Right lobe of liver (tissue), 6 donors: Measurements from ENCODE around the gene B3GLCT. TPM values are rescaled to one million over a fixed set of nuclear protein-coding genes. Genes with fewer than 3 reads are reported as not detected.

Experiments used
- ATAC-seq, 4 donors: fragments of 200-7000 bp; cut with Tn5 transposase; one replicate each; pipeline ENCODE4 v1.9.1; 2020; ENCODE audit warnings: mild to moderate bottlenecking in 4 of 4, moderate library complexity in 4 of 4
- DNase-seq, 3 donors: peaks; one replicate each; pipeline ENCODE4 v3.0.0-alpha.2; 2020
- H3K27ac ChIP-seq, 3 donors: fragments of 200-600 bp; one replicate each; pipeline ENCODE4 v1.8.0; 2022
- H3K27me3 ChIP-seq, 2 donors: fragments of 200-600 bp; one replicate each; pipeline ENCODE4 v1.8.0; 2022
- H3K36me3 ChIP-seq, 4 donors: fragments of 200-600 bp; sonication (generic) in 1 of 4; one replicate each; pipeline versions ENCODE4 v1.5.1 to v1.8.0; 2017 to 2022; ENCODE audit warnings: control low read depth in 1 of 4
- H3K4me1 ChIP-seq, 4 donors: fragments of 200-600 bp; sonication (generic) in 1 of 4; one replicate each; pipeline versions ENCODE4 v1.5.1 to v1.8.0; 2017 to 2022; ENCODE audit warnings: control low read depth in 1 of 4
- H3K4me3 ChIP-seq, 3 donors: fragments of 200-600 bp; one replicate each; pipeline ENCODE4 v1.8.0; 2022
- H3K9me3 ChIP-seq, 4 donors: fragments of 200-600 bp; sonication (generic) in 1 of 4; one replicate each; pipeline versions ENCODE4 v1.5.1 to v1.8.0; 2017 to 2022; ENCODE audit warnings: control low read depth in 1 of 4
- CTCF ChIP-seq, 4 donors: fragments of 200-600 bp in 3 of 4; fragments of 450-650 bp in 1 of 4; IDR thresholded peaks; one replicate each; pipeline versions ENCODE4 v1.5.1 to v1.8.0; 2016 to 2022; ENCODE audit warnings: antibody characterized with exemption in 4 of 4, mild to moderate bottlenecking in 2 of 4
- POLR2A ChIP-seq: fragments of 450-650 bp; IDR thresholded peaks from one replicate; pipeline ENCODE4 v1.6.1; 2017; ENCODE audit warnings: antibody characterized with exemption, mild to moderate bottlenecking
- WGBS: methylation state at CpG from one replicate; pipeline ENCODE4 v1.1.6; 2018; ENCODE audit warnings: low coverage, low lambda C conversion rate; ENCODE audit not compliant: insufficient coverage; ENCODE audit errors: missing lambda C conversion rate; 5-methylcytosine and 5-hydroxymethylcytosine counted together
- intact Hi-C, 2 donors: fragments of 100-400 bp; cut with DNase I; formaldehyde crosslinking; loops; one replicate each; pipeline versions ENCODE4 v1.11.2 to v1.14.1; 2022
- total RNA-seq, 6 experiments: library from RNA; depleted of rRNA in 2 of 6; stranded (reverse); fragments of >200 nt in 2 of 6; fragmentation: NEBNext Ultra II Directional in 3 of 6; extraction: Animal tissue kit (Norgen Biotek cat#: 25700) in 3 of 6; gene quantifications; one replicate each; pipeline versions ENCODE4 v1.1.0 to v1.2.4, GENCODE V29; 2016 to 2023
- donor health status: DM: no; HTN: yes; CAD: no.
- donor health status: DM: no; HTN: no; CAD: no.
- donor health status: DM: no; HTN: no; CAD: no.
- donor health status: DM: no; HTN: yes; CAD: no.
- donor health status: DM: no; HTN: yes; CAD: no.

The B3GLCT gene
- total RNA-seq, 6 experiments from 2014 or later = 2.7 to 3.6 (median 3.0) TPM

- WGBS = 100% methylated on average over 1 of the region's 3 CpGs
- Histone ChIP-seq H3K4me1 (no peaks in the 10 kb centered on the region), H3K27ac (no peak overlapping the region), H3K4me3 (no peak overlapping the region), H3K27me3 (no peaks in the 10 kb centered on the region), H3K9me3 (peaks cover 0 to 14% (median 0%) of the 10 kb centered on the region in 4 donors), H3K36me3 (no peaks in the 10 kb centered on the region)
- intact Hi-C loops = no loop called here
- no peak for DNase-seq
- ATAC-seq = no peak
- no peak for TF ChIP-seq CTCF (IDR thresholded peaks at IDR 0.05)
- no peak for TF ChIP-seq POLR2A
Measured at GRCh38 chr13:31310786-31311185, 111.0 kb downstream of the B3GLCT start.

- ATAC-seq (no peak), DNase-seq (no peak)
- Histone ChIP-seq H3K4me1 (no peaks in the 10 kb centered on the region), H3K27ac (no peak overlapping the region), H3K9me3 (peaks cover 0 to 16% (median 0%) of the 10 kb centered on the region in 4 donors), H3K4me3 (no peak overlapping the region), H3K36me3 (no peaks in the 10 kb centered on the region), H3K27me3 (no peaks in the 10 kb centered on the region)
- WGBS = 58% methylated on average over 2 of the region's 2 CpGs
- TF ChIP-seq POLR2A (no peak), CTCF (IDR thresholded peaks at IDR 0.05) (no peak)
- intact Hi-C loops = no loop called here
Measured at GRCh38 chr13:31311921-31312320, 112.1 kb downstream of the B3GLCT start.

- WGBS = 70% methylated on average over 2 of the region's 2 CpGs
- Histone ChIP-seq H3K27me3 (no peaks in the 10 kb centered on the region), H3K36me3 (no peaks in the 10 kb centered on the region), H3K4me3 (no peak overlapping the region), H3K9me3 (peaks cover 0 to 16% (median 0%) of the 10 kb centered on the region in 4 donors), H3K4me1 (no peaks in the 10 kb centered on the region), H3K27ac (no peak overlapping the region)
- ATAC-seq = no peak
- TF ChIP-seq CTCF (IDR thresholded peaks at IDR 0.05) = no peak
- no peak for TF ChIP-seq POLR2A
- DNase-seq = no peak
- intact Hi-C loops = no loop called here
Measured at GRCh38 chr13:31314961-31315360, 115.2 kb downstream of the B3GLCT start.

- Histone ChIP-seq H3K27ac (no peak overlapping the region), H3K9me3 (peaks cover 0 to 1% (median 0%) of the 10 kb centered on the region in 4 donors), H3K4me3 (no peak overlapping the region), H3K36me3 (no peaks in the 10 kb centered on the region), H3K27me3 (no peaks in the 10 kb centered on the region), H3K4me1 (no peaks in the 10 kb centered on the region)
- intact Hi-C loops = no loop called here
- no peak for ATAC-seq
- no peak for DNase-seq
- 94% methylated on average over 4 of the region's 4 CpGs for WGBS
- TF ChIP-seq POLR2A (no peak), CTCF (IDR thresholded peaks at IDR 0.05) (no peak)
Measured at GRCh38 chr13:31320946-31321345, 121.2 kb downstream of the B3GLCT start.

- H3K27me3 ChIP-seq = no peaks in the 10 kb centered on the region
- intact Hi-C loops = no loop called here
- TF ChIP-seq CTCF (IDR thresholded peaks at IDR 0.05) (no peak), POLR2A (no peak)
Measured at GRCh38 chr13:31321457-31321856, 121.7 kb downstream of the B3GLCT start.

More at GRCh38 chr13:31321457-31321856, 121.7 kb downstream of the B3GLCT start:
- no peak for DNase-seq
- H3K27ac ChIP-seq = no peak overlapping the region
- no peaks in the 10 kb centered on the region for H3K4me1 ChIP-seq
- 85% methylated on average over 3 of the region's 3 CpGs for WGBS
- H3K4me3 ChIP-seq = no peak overlapping the region
- no peaks in the 10 kb centered on the region for H3K9me3 ChIP-seq
- H3K36me3 ChIP-seq = no peaks in the 10 kb centered on the region
- ATAC-seq = no peak
